Left renal cortex interstitium (tissue), 4 donors: ENCODE data around the gene IFNA8. TPM values are rescaled to one million over a fixed set of nuclear protein-coding genes. Genes with fewer than 3 reads are reported as not detected.
"Not testable (repeated sequence)": the region's sequence is repeated elsewhere in the genome, so short reads cannot be mapped to it uniquely, and the experiment has no call there.

Experiments used
- DNase-seq, 4 donors: peaks; one replicate each; pipeline ENCODE4 v3.0.0-alpha.2; 2013; ENCODE audit warnings: low read depth in 4 of 4, low spot score in 2 of 4, missing footprints in 1 of 4
- polyA plus RNA-seq, 4 donors: library from polyadenylated mRNA; unstranded; fragments of 120-200 nt; gene quantifications; one replicate each; pipeline ENCODE4 v1.2.1, GENCODE V29; 2013; ENCODE audit not compliant: insufficient read length in 4 of 4

IFNA8 gene
- polyA plus RNA-seq, 4 donors: not detected

- no peak for DNase-seq
Measured at GRCh38 chr9:21415493-21416267, 6.8 kb downstream of the IFNA8 start.

GRCh38 chr9:21428235-21428634 lies 19.3 kb downstream of the IFNA8 start:
- no peak for DNase-seq

- no peak for DNase-seq
Measured at GRCh38 chr9:21429191-21429590, 20.3 kb downstream of the IFNA8 start.

GRCh38 chr9:21432672-21433425 lies 23.9 kb downstream of the IFNA8 start:
- DNase-seq: no peak

GRCh38 chr9:21434202-21435014 lies 25.5 kb downstream of the IFNA8 start:
- no peak for DNase-seq

- not testable (repeated sequence) for DNase-seq
Measured at GRCh38 chr9:21435015-21435383, 26.1 kb downstream of the IFNA8 start.

- no peak for DNase-seq
Measured at GRCh38 chr9:21440139-21440538, 31.2 kb downstream of the IFNA8 start, which contains the start of gene IFNA1. TSS of gene IFNA1 (plus strand) at chr9:21440439. CDS start at chr9:21440508, 69 bp downstream.

- no peak for DNase-seq
Measured at GRCh38 chr9:21443849-21444625, 35.1 kb downstream of the IFNA8 start.

- DNase-seq: not testable (repeated sequence)
Measured at GRCh38 chr9:21449312-21449711, 40.4 kb downstream of the IFNA8 start.

GRCh38 chr9:21450733-21451394 lies 41.9 kb downstream of the IFNA8 start:
- DNase-seq: no peak

- no peak for DNase-seq
Measured at GRCh38 chr9:21452681-21453080, 43.8 kb downstream of the IFNA8 start.

GRCh38 chr9:21454149-21454548 lies 45.2 kb downstream of the IFNA8 start:
- no peak for DNase-seq

GRCh38 chr9:21455320-21455719 lies 46.4 kb downstream of the IFNA8 start:
- DNase-seq: no peak

Other genes with a start within 250 kb of the IFNA8 start
- gene IFNA21, start 242.5 kb upstream of the IFNA8 start, polyA plus RNA-seq: under 1 TPM in 1 of 4 donors, not detected in 3; 0.24 TPM
- not detected for gene IFNA4, start 221.5 kb upstream of the IFNA8 start, polyA plus RNA-seq
- gene IFNA7, start 206.9 kb upstream of the IFNA8 start, polyA plus RNA-seq: not detected
- gene IFNA10, start 202.0 kb upstream of the IFNA8 start, polyA plus RNA-seq: not detected
- not detected for gene IFNA16, start 191.8 kb upstream of the IFNA8 start, polyA plus RNA-seq
- gene IFNA17, start 180.9 kb upstream of the IFNA8 start, polyA plus RNA-seq: not detected
- gene IFNA14, start 169.1 kb upstream of the IFNA8 start, polyA plus RNA-seq: not detected
- gene IFNA5, start 103.8 kb upstream of the IFNA8 start, polyA plus RNA-seq: not detected
- gene KLHL9, start 73.7 kb upstream of the IFNA8 start, polyA plus RNA-seq: 10 to 100 TPM; 43.5 to 56.8 (median 50.1) TPM
- not detected for gene IFNA6, start 58.2 kb upstream of the IFNA8 start, polyA plus RNA-seq
- not detected for gene IFNA13, start 41.1 kb upstream of the IFNA8 start, polyA plus RNA-seq
- not detected for gene IFNA2, start 23.7 kb upstream of the IFNA8 start, polyA plus RNA-seq
- not detected for gene IFNA1, start 31.3 kb downstream of the IFNA8 start, polyA plus RNA-seq
- under 1 TPM in 2 of 4 donors, not detected in 2; 0.33 to 0.53 TPM for gene IFNE, start 73.2 kb downstream of the IFNA8 start, polyA plus RNA-seq